Measurements from ENCODE around the gene BARHL1.

BARHL1 gene

DNA sequence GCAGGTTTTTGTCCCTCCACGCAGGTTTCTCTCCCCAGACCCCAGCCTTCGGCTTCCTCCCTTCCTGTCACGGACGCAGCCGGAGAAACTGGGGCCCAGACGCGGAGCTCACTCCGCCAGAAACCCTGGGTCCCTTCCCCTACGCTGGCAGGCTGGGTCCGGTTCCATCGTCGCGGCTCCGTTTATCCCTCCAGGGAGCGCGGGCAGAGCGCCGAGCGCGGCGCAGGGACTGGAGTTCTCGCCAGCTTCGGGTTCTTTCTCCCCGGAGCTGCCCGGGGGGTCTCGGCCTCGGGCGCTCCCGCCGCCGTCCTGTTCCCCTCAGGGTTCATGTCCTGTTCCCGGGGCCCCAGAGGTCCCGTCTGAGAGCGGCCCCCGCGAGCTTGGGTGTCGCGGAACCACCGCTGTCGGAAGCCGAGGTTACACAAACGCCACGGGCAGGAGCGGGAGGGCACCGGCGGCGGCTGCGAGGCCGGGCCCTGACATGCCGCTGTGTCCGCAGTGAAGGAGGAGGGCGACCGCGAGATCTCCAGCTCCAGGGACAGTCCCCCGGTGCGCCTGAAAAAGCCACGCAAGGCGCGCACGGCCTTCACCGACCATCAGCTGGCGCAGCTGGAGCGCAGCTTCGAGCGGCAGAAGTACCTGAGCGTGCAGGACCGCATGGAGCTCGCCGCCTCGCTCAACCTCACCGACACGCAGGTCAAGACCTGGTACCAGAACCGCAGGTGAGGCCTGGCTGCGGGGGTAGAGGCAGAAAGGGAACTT, 4.6 kb downstream of the BARHL1 start:
- DNase-seq (ENCODE audit: low read depth, low spot score): no peak

GRCh38 chr9:132587592-132587955, 5.2 kb downstream of the BARHL1 start:
- DNase-seq (ENCODE audit: low read depth, low spot score): no peak

DNA sequence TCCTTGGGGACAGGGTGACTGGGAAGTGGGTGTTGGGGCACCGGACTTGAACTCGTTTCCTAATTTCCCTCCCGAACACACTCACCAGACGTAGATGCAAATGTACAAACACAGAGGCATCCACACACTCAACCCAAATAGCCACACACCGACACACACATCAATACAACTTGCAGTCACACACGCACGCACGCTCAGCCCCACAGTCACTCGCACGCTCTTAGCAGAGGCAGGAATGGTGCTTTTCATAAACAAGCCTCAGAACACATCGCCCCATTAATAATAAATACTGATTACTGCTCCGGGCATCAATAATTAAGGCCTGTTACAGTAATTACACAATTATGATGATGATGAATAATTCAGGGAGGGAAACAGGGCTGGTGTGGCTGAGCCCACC, 5.7 kb downstream of the BARHL1 start:
- DNase-seq (ENCODE audit: low read depth, low spot score): no peak

GRCh38 chr9:132588501-132589147, 6.2 kb downstream of the BARHL1 start:
- DNase-seq (ENCODE audit: low read depth, low spot score): no peak

DNA sequence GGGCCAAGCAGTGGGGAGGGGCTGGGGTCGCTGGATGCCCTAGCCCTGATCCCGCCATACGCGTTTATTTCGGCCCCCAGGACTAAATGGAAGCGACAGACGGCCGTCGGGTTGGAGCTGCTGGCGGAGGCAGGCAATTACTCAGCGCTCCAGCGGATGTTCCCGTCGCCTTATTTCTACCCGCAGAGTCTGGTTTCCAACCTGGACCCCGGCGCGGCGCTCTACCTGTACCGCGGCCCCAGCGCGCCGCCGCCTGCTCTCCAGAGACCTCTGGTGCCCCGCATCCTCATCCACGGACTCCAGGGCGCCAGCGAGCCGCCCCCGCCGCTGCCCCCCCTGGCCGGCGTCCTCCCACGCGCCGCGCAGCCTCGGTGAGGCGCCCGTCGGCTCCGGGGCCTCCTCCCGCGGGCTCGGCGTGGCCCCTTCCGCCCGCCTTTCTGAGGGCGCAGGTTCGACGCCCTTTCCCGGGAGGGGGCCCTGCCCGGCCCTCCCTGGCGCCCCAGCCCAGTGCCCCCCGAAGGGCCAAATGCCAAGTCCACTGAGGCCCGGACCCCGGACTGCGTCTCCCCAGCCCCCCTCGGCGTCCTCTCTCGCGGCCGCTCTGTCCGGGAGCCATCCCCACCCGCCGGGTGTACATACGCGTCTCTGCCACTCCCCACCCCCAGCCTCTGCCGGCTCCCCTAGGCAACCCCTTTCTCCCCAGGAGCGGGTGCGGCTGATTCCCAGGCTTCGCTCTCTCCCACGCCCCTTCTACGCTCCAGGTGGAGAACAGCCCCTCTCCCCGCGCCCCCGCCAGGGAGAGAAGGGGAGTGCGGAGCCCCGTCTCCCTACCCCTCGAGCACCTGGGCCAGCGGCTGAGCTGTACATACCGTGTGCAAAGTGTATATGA, 7.0 kb downstream of the BARHL1 start:
- no peak for DNase-seq (ENCODE audit: low read depth, low spot score)

DNA sequence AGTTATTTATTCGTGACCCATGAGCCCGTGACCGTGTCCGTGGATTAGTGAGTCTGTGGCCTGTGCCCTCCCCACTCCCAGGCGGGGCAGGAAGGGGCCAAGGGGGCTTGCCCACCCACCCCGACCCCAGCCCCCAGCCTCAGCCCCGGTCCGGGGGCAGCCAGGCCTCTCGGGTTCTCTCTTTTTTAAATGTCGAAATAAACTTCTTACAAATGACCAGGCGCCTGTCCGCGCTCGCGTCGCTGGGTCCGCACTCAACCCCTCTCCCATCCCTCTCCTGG, 7.6 kb downstream of the BARHL1 start:
- no peak for DNase-seq (ENCODE audit: low read depth, low spot score)

GRCh38 chr9:132590318-132591182, 8.1 kb downstream of the BARHL1 start:
- DNase-seq (ENCODE audit: low read depth, low spot score): no peak

GRCh38 chr9:132591244-132591643, 8.8 kb downstream of the BARHL1 start:
- no peak for DNase-seq (ENCODE audit: low read depth, low spot score)

DNA sequence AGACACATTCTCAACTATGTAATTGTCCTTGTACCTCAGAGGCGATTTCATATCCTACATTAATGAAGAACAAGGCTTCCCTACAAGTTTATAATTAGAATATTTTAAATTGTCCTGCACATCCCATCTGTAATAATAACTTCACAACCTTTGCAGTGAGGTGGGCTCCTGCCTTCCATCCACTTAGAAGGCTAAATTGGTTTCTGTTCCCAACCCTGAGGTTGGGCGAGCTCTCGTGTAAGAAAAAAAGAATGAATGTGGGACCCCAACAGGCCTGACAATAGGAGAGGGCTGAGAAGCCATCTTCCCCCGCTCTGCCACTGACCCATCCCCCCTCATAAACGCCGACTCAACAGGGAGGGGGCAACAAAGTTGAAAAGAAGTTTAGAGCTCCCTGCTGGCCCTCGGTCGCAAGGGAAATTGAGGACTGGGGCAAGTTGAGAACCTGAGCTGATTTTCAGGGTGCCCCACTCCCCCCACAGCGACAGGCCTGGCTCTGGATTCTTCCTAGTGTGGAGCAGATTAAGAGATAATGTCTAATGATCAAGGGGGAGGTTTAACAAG, 9.4 kb downstream of the BARHL1 start:
- DNase-seq (ENCODE audit: low read depth, low spot score): no peak

DNA sequence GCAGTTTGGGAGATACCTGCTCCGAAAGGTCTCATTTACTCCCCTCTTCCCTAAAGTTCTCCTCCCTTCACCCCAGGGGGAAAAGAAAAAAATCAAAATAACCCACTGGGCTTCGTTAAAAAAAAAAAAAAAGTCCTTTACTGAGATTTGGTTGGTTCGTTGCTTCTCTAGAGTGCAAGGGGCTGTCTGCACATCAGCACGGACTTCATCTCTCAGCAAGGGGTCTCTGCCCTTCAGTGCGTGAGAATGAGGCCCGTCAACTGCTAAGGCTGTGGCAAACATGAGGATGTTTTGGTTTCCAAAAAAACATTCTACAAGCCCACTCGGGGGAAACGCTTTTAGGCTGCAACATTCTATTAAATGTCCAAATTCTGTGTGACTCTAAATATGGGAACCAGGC, 10.0 kb downstream of the BARHL1 start:
- DNase-seq (ENCODE audit: low read depth, low spot score): no peak

- no peak for DNase-seq (ENCODE audit: low read depth, low spot score)
These were observed 12.0 kb downstream of the BARHL1 start for GRCh38 chr9:132594412-132594811.

DNA sequence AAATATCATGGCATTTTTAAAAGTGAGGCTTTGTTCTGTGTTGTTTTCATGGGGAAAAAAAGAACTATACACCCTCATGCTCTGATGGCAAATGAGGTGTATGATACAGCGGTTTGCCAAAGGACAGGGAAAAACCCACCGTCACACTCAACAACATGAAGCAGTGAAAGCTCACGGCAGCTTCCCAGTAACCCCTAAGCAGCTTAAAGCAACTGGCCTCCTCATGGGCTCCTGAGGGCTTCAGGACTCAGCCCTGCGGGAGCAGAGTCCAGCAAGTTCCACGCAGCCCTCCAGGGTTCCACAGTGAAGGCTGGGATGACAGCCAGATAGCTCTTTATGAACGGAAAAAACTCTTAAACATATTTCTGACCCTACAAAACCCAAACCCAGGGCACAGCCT, 12.9 kb downstream of the BARHL1 start:
- no peak for DNase-seq (ENCODE audit: low read depth, low spot score)

DNA sequence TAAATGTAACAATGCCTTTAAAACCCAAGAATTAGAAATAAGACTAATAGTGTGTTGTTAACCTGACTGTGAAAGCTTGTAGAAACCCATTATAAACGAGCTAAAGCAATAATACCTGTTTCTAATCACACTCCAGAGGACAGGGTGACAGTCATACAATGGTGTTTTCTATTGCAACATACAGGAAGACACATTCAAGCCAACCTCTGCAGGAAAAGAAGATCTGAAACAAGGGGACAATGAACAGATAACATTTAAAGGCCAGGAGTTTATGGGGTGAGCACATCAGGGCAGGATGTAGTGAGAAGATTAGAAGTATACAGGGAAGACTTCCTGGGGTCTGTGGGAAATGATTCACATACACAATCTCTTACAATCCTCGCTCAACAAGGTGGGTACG, 13.8 kb downstream of the BARHL1 start:
- DNase-seq (ENCODE audit: low read depth, low spot score): no peak

- no peak for DNase-seq (ENCODE audit: low read depth, low spot score)
These were observed 14.8 kb downstream of the BARHL1 start for GRCh38 chr9:132597073-132597775.

- DNase-seq (ENCODE audit: low read depth, low spot score): no peak
These were observed 18.0 kb downstream of the BARHL1 start for GRCh38 chr9:132600326-132600984.

- DNase-seq (ENCODE audit: low read depth, low spot score): no peak
These were observed 19.8 kb downstream of the BARHL1 start for GRCh38 chr9:132602207-132602606.

GRCh38 chr9:132605387-132605786, 23.0 kb downstream of the BARHL1 start:
- no peak for DNase-seq (ENCODE audit: low read depth, low spot score)

DNA sequence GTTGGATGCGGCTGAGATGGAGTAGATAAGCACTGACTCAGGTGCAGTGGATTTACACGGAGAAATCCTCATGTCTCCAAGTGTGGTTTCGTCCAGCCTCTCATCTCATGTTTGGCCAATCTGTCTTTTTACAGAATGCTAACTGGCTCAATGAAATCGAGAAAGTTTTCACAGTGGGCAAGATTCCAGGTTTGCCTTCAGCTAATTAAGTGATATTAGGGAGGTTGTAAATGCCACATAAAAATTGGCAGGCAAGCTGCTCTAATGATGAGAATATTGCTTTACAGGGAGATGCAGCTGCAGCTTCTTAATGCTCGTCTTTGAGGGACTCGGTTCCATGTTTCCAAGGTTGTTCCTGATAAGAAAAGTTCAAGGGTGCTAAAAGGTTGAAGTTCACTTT, 23.7 kb downstream of the BARHL1 start:
- no peak for DNase-seq (ENCODE audit: low read depth, low spot score)

GRCh38 chr9:132609184-132609583, 26.8 kb downstream of the BARHL1 start:
- DNase-seq (ENCODE audit: low read depth, low spot score): no peak

GRCh38 chr9:132609829-132610228, 27.4 kb downstream of the BARHL1 start:
- no peak for DNase-seq (ENCODE audit: low read depth, low spot score)

Data from activated naive CD8-positive, alpha-beta T cell treated with anti-CD3 and anti-CD28 coated beads, Interleukin-2, amount 50 U/mL, for 16 hours (primary cell).